ENCODE results near the gene PRR33. TPM values are rescaled to one million over a fixed set of nuclear protein-coding genes. Genes with fewer than 3 reads are reported as not detected.
"Not testable (repeated sequence)": the region's sequence is repeated elsewhere in the genome, so short reads cannot be mapped to it uniquely, and the experiment has no call there.

PRR33 gene
- total RNA-seq, 2 donors from 2014 or later, result not detected

- intact Hi-C loops (cut with DNase I, micrococcal nuclease), result loop anchor here in 1 of 2 donors (10.0 kb wide), 1 partner anchor 48 kb away; the partner anchor contains the start of gene MRPL23
- DNase-seq (no peak), ATAC-seq (no peak)
Observed at GRCh38 chr11:1896468-1896867, 4.8 kb upstream of the PRR33 start.

DNA sequence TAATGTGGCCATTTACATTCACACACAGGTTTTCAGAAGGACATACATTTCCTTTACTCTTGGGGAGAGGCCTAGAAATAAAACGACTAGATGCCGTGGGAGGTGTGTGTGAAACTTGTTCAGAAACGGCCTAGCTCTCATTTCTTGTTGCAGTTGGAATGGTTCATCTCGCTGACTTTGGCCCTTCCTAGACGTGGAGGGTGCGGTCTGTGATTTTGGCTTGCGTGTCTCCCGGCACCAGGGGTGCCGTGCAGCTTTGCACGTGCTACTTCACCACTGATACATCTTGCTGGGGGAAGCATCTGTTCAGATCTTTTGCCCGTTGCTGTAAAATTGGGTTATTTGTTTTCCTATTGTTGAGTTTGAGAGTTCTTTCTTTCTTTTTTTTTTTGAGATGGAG, 3.1 kb upstream of the PRR33 start:
- ATAC-seq (no peak), DNase-seq (no peak)
- intact Hi-C loops (cut with DNase I, micrococcal nuclease), result loop anchor here (1.0 to 10.0 kb wide), 2 partner anchors 45 to 50 kb away; partner anchors contain the start of gene MRPL23 (in 1 of the 2)

DNA sequence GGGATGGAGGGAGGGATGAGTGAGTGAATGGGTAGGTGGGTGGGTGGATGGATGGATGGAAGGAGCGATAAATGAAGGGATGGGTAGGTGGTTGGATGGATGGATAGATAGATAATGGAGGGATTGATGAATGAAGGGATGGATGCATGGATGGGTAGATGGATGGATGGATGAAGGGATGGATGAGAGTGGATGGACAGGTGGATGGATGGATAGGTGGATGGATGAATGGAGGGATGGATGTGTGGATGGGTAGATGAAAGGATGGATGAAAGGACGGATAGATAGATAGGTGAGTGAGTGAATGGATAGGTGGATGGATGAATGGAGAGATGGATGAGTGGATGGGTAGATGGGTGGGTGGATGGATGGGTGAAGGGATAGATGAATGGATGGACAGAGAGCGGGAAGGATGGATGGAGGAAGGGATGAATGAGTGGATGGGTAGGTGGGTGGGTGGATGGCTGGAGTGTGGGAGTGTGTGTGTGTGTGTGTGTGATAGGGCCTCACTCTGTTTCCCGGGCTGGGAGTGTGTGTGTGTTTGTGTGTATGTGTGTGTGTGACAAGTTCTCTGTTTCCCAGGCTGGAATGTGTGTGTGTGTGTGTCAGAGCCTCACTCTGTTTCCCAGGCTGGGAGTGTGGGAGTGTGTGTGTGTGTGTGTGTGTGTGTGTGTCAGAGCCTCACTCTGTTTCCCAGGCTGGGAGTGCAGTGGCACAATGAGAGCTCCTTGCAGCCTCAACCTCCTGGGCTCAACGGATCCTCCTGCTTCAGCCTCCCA, 2.1 kb upstream of the PRR33 start:
- DNase-seq, result no peak
- intact Hi-C loops (cut with DNase I, micrococcal nuclease), result loop anchor here (1.0 to 10.0 kb wide), 4 partner anchors 23 to 51 kb away; partner anchors contain the start of gene MRPL23 (in 1 of the 2)
- no peak for ATAC-seq

DNA sequence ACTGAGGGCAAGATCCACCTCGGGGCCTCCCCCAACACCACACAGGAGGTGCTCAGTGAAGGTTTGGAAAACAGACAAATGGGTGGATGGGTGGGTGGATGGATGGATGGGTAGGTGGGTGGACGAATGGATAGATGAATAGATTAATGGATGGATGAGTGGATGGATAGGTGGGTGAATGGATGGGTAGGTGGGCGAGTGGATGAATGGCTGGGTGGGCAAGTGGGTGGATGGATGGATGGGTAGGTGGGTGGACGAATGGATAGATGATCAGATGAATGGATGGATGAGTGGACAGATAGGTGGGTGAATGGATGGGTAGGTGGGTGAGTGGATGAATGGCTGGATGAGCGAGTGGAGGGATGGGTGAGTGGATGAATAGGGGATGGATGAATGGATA, 863 bp upstream of the PRR33 start:
- DNase-seq (no peak), ATAC-seq (no peak)
- intact Hi-C loops (cut with DNase I, micrococcal nuclease), result loop anchor here (2.0 to 10.0 kb wide), 2 partner anchors 24 to 52 kb away; partner anchors contain the start of gene MRPL23 (in 1 of the 2)

GRCh38 chr11:1892116-1892515, 421 bp upstream of the PRR33 start:
- DNase-seq (no peak), ATAC-seq (no peak)
- intact Hi-C loops (cut with DNase I, micrococcal nuclease), result loop anchor here (2.0 to 10.0 kb wide), 2 partner anchors 25 to 53 kb away; partner anchors contain the start of gene MRPL23 (in 1 of the 2)

- ATAC-seq (no peak), DNase-seq (no peak)
- intact Hi-C loops (cut with DNase I, micrococcal nuclease), result loop anchor here in 1 of 2 donors (10.0 kb wide), 1 partner anchor 54 kb away; the partner anchor contains the start of gene MRPL23
Observed at GRCh38 chr11:1890856-1891830, 552 bp downstream of the PRR33 start.

- ATAC-seq (no peak), DNase-seq (no peak)
- intact Hi-C loops (cut with DNase I, micrococcal nuclease), result loop anchor here in 1 of 2 donors (10.0 kb wide), 1 partner anchor 55 kb away; the partner anchor contains the start of gene MRPL23
Observed at GRCh38 chr11:1889941-1890855, 1.5 kb downstream of the PRR33 start.

GRCh38 chr11:1889224-1889930, 2.3 kb downstream of the PRR33 start:
- intact Hi-C loops (cut with DNase I, micrococcal nuclease), result no loop called here
- peak in 1 of 2 donors; percentile 42 for DNase-seq
- peak; percentile 15 for ATAC-seq

DNA sequence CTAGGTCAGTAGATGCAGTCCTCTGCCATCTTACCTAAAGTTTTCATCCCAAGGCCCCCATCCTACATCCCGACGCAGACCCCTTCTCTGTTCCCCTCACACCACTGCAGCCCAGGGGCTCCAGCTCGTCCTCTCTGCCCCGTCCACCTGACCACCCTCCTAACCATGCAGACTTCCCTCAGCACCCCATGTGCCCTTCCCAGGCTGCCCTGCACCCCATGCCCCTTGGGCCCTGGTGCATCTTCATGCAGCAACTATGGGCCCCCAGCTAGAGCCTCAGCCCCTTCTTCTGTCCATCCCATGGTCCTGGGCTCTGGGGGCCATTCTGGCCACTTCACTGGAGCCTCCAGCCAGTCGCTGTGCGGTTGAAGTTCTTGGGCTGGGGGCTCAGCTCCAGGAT, 2.9 kb downstream of the PRR33 start:
- DNase-seq, result no peak
- intact Hi-C loops (cut with DNase I, micrococcal nuclease), result no loop called here
- no peak for ATAC-seq

- DNase-seq, result no peak
- intact Hi-C loops (cut with DNase I, micrococcal nuclease), result no loop called here
- no peak for ATAC-seq
Observed at GRCh38 chr11:1888347-1888753, 3.3 kb downstream of the PRR33 start.

GRCh38 chr11:1887451-1888346, 4.0 kb downstream of the PRR33 start:
- ATAC-seq (no peak), DNase-seq (no peak)
- intact Hi-C loops (cut with DNase I, micrococcal nuclease), result no loop called here

- ATAC-seq; DNase-seq; intact Hi-C loops (cut with DNase I, micrococcal nuclease): not testable (repeated sequence)
Observed at GRCh38 chr11:1886551-1886950, 5.1 kb downstream of the PRR33 start.

DNA sequence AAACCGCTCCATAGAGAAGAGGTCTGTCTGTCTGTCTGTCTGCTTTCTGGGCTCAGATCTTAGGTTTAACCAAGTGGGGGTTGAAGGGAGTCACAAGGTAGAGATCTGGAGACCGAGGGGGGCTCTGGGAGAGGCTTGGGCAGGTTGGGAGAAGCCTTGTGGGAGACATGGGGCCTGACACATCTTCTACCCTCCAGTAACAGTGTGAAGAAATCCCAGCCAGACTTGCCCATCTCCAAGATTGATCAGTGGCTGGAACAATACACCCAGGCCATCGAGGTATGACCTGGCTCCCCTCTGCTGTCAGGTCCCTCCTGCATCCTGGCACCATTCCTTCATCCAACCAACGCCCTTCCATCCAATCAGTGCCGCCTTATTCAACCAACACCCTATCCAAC, 7.4 kb downstream of the PRR33 start:
- DNase-seq (no peak), ATAC-seq (no peak)
- intact Hi-C loops (cut with DNase I, micrococcal nuclease), result no loop called here

GRCh38 chr11:1883346-1884302, 8.1 kb downstream of the PRR33 start:
- intact Hi-C loops (cut with DNase I, micrococcal nuclease), result no loop called here
- ATAC-seq (no peak), DNase-seq (no peak)

All from left colon (tissue), 2 donors.